ENCODE measurements around the gene SCAF8. TPM values are rescaled to one million over a fixed set of nuclear protein-coding genes. Genes with fewer than 3 reads are reported as not detected.
A peak's percentile ranks its signal among the peaks of the same experiment; 100 is the strongest.

The SCAF8 gene
- polyA plus RNA-seq, 1 of the 3 experiments (the other 2 are of a cell fraction): 11.0 TPM

GRCh38 chr6:154852687-154853086, 119.5 kb downstream of the SCAF8 start (continued):
- TF ChIP-seq SIN3A (IDR thresholded peaks at IDR 0.05; ENCODE audit: borderline replicate concordance, low read depth, low read length): no peak
- TF ChIP-seq TCF12 (IDR thresholded peaks at IDR 0.05): no peak
- no peak for TF ChIP-seq MAX (IDR thresholded peaks at IDR 0.05; ENCODE audit: low read depth)
- no peak for TF ChIP-seq TAF1 (IDR thresholded peaks at IDR 0.05; ENCODE audit: borderline replicate concordance, low read depth, low read length)
- no peak for TF ChIP-seq YY1 (IDR thresholded peaks at IDR 0.05; ENCODE audit: low read depth)
- no peak for TF ChIP-seq RFX5 (IDR thresholded peaks at IDR 0.05; ENCODE audit: low read length)

- H3F3A ChIP-seq (replicated peaks; ENCODE audit: insufficient read depth): peaks cover 2% of the 10 kb centered on the region
- H3K9ac ChIP-seq: no peak overlapping the region
- no peak overlapping the region for H3K27ac ChIP-seq (ENCODE audit: low read depth in 2 of 2, low read length in 1 of 2)
- no peaks in the 10 kb centered on the region for H3K9me2 ChIP-seq
- DNase-seq: no peak
- peaks cover 16% of the 10 kb centered on the region for H4K20me1 ChIP-seq (ENCODE audit: insufficient read depth)
- H3K4me1 ChIP-seq (ENCODE audit: control insufficient read depth in 1 of 2, insufficient read depth in 2 of 2, low read depth in 1 of 2, low read length in 1 of 2): peaks cover 0 to 4% of the 10 kb centered on the region in 2 experiments; a peak in 1 of 4 replicates
- no peak overlapping the region for H3K4me2 ChIP-seq
- TF ChIP-seq TEAD4 (IDR thresholded peaks at IDR 0.05; ENCODE audit: borderline replicate concordance, insufficient read depth) (no peak), MAX (IDR thresholded peaks at IDR 0.05; ENCODE audit: low read depth) (no peak)
- no peak overlapping the region for H3K4me3 ChIP-seq (ENCODE audit: low read depth in 2 of 2, low read length in 1 of 2)
- ChIA-PET CTCF (interaction anchor here (1.7 to 2.4 kb wide), 3 partner anchors 10 to 320 kb away, joined by 5 to 14 read pairs (median 5); no protein-coding TSS in a partner anchor), POLR2A (interaction anchor here (0.7 kb wide), 1 partner anchor 181 kb away, joined by 4 read pairs; no protein-coding TSS in a partner anchor)
- H3K27me3 ChIP-seq (ENCODE audit: insufficient read depth): no peaks in the 10 kb centered on the region
- peaks cover 0 to 13% of the 10 kb centered on the region in 2 experiments for H3K36me3 ChIP-seq (replicated peaks in 1 of 2; ENCODE audit: control insufficient read depth in 1 of 2, insufficient read depth in 2 of 2, low read length in 1 of 2)
- peaks cover 59% of the 10 kb centered on the region for H3K79me2 ChIP-seq (ENCODE audit: insufficient read depth)
- H3K9me3 ChIP-seq: no peaks in the 10 kb centered on the region
- no peak overlapping the region for H2AFZ ChIP-seq (ENCODE audit: low read depth)
- 95% methylated on average over 5 of the region's 5 CpGs for WGBS (ENCODE audit: low lambda C conversion rate)
These were observed 124.3 kb downstream of the SCAF8 start for GRCh38 chr6:154857529-154857928.

GRCh38 chr6:154861825-154862224, 128.6 kb downstream of the SCAF8 start:
- Histone ChIP-seq H3K4me2 (no peak overlapping the region), H3K27ac (ENCODE audit: low read depth in 2 of 2, low read length in 1 of 2) (peak overlapping the region in 1 of 2 experiments; percentile 50; a peak in 2 of 4 replicates), H4K20me1 (ENCODE audit: insufficient read depth) (peaks cover 14% of the 10 kb centered on the region), H3K9ac (no peak overlapping the region), H3K27me3 (ENCODE audit: insufficient read depth) (no peaks in the 10 kb centered on the region), H3K4me3 (ENCODE audit: low read depth in 2 of 2, low read length in 1 of 2) (no peak overlapping the region), H3K79me2 (ENCODE audit: insufficient read depth) (peaks cover 47% of the 10 kb centered on the region), H2AFZ (ENCODE audit: low read depth) (no peak overlapping the region), H3K9me3 (no peaks in the 10 kb centered on the region), H3K9me2 (no peaks in the 10 kb centered on the region), H3K4me1 (ENCODE audit: control insufficient read depth in 1 of 2, insufficient read depth in 2 of 2, low read depth in 1 of 2, low read length in 1 of 2) (no peaks in the 10 kb centered on the region; a peak in 2 of 4 replicates), H3F3A (replicated peaks; ENCODE audit: insufficient read depth) (peaks cover 4% of the 10 kb centered on the region), H3K36me3 (replicated peaks in 1 of 2; ENCODE audit: control insufficient read depth in 1 of 2, insufficient read depth in 2 of 2, low read length in 1 of 2) (peaks cover 0 to 13% of the 10 kb centered on the region in 2 experiments)
- 94% methylated on average over 1 of the region's 1 CpG for WGBS (ENCODE audit: low lambda C conversion rate)
- TF ChIP-seq RAD21 (IDR thresholded peaks at IDR 0.05; ENCODE audit: low read length) (no peak), MXI1 (IDR thresholded peaks at IDR 0.05; ENCODE audit: low read depth, low read length) (peak; percentile 35; the same call in 1 of the 2 replicates), TCF12 (IDR thresholded peaks at IDR 0.05) (no peak), RCOR1 (IDR thresholded peaks at IDR 0.05; ENCODE audit: low read length) (0 out of 2 replicates have a peak, but pooled peaks have one; percentile 27), EP300 (IDR thresholded peaks at IDR 0.05; ENCODE audit: borderline replicate concordance in 1 of 2, low read depth in 1 of 2, low read length in 1 of 2) (peak in 1 of 2 experiments; percentile 33; a peak in 1 of 4 replicates)
- POLR2A ChIA-PET: interaction anchor here (0.6 kb wide), 1 partner anchor 1923 kb away, joined by 3 read pairs; no protein-coding TSS in a partner anchor
- peak; percentile 34 for DNase-seq
- CTCF ChIA-PET: interaction anchor here (1.4 to 4.9 kb wide), 2 partner anchors 9 to 186 kb away, joined by 4 to 21 read pairs; no protein-coding TSS in a partner anchor

All from SK-N-SH (cell line).